Cortex of kidney (tissue), 1 donor: ENCODE data around the gene UBE2L6.

Experiments
- DNase-seq: peaks from one replicate; lab custom pipeline; 2025; lab: John Stamatoyannopoulos, UW

UBE2L6 gene

DNA sequence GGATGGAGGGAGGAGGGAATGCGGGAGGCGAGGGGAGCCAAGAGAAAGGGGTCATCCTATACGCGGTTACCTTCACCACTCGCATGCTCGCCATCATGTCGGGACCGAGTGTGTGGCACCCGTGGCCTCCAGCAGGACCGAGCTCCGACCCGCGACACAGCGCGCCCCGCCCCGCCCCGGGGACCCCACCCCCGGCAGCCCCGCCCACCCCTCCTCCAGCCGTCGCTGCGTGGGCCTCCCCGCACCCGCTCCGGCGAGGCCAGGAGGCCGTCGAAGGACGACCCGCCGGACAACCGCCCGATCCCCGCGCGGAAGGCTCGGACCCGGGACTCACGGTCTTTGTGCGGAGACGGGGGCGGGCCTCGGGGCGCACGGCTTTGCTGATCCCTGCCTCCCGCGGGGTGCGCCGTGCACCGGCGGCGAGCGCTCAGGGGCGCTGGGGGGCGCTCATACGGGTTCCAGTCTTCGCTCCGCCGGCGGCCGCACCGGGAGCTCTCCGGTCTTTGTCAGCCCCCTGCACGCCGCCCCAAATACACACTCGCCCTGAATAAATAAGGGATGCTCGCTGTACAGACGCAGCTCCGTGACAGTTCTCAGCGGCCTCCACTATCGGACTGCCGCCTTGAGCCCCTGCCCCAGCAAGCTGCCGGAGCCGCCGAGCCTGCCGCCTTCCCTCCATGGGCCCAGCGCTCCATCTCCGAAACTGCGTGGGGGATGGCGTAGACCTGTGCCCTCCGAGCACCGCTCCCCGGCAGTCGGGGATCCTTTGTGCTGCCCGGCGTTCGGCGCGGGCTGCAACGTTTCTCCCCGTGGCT is at the start of gene UBE2L6:
Gene UBE2L6, minus strand, starts transcription at position 158 of the 815 bp plus-strand sequence. Its CDS starts 61 bp downstream, at position 97.
- DNase-seq = no peak

DNA sequence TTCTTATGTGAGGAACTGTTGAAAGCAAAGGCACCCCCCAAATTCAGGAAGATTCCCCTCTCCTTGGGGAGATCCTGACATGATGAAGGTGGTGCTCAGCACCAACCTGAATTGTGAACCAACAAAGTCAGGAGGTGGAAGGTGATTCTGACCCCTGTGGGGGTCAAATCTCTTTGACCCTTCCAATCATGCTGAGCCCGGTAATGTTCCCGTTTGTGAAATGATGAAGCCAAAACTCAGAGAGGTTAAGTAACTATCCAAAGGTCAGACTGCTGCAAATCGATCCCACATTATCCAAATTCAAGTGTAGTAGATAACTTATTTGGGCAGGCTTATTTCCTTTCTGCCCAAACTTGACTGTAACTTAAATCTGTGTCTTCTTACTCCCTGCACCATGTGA is 49.1 kb upstream of the UBE2L6 start:
- DNase-seq = no peak

DNA sequence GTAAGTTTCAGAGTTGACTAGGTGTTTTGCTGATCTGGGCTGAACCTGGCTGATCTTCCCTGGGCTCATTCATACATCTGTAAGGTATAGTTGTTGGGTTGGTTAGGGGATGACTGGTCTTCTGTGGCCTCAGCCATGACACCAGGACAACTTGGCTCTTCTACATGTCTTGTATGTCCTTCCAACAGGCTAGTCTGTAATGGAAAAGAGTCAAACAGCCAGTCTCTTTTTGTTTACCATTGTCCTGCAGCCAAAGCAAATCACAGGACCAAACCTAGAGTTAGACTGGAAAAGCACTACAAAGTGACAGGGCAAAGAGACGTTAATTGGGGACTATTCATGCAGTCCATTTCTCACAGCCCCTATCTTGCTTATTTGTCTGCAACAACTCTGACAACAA is 47.8 kb upstream of the UBE2L6 start:
- no peak for DNase-seq

DNA sequence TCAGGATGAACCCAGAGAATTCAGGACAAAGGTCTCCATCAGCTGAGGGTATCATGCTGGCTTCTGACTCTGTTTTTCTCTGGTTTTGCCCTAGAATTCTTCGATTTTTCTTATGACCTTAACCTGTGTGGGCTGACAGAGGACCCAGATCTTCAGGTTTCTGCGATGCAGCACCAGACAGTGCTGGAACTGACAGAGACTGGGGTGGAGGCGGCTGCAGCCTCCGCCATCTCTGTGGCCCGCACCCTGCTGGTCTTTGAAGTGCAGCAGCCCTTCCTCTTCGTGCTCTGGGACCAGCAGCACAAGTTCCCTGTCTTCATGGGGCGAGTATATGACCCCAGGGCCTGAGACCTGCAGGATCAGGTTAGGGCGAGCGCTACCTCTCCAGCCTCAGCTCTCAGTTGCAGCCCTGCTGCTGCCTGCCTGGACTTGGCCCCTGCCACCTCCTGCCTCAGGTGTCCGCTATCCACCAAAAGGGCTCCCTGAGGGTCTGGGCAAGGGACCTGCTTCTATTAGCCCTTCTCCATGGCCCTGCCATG is 46.8 kb upstream of the UBE2L6 start:
- DNase-seq = no peak

DNA sequence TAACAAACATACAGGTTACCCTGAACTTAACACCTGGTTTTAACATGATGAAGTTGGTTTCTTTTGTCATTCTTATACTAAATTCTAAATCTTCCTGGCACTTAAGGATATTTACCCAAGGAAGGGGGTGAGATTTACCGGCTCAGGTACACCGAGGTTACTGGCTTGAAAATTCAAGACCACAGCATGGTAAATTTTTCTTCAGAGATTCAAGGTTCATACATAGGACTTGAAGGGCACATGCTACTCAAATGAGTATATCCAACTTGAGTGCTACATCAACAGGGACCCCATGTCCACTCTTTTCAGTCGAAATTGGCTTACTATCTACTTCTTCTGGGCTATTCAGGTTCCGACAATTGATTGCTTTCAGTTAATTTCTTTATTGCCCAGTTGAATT is 42.7 kb upstream of the UBE2L6 start:
- DNase-seq = no peak

DNA sequence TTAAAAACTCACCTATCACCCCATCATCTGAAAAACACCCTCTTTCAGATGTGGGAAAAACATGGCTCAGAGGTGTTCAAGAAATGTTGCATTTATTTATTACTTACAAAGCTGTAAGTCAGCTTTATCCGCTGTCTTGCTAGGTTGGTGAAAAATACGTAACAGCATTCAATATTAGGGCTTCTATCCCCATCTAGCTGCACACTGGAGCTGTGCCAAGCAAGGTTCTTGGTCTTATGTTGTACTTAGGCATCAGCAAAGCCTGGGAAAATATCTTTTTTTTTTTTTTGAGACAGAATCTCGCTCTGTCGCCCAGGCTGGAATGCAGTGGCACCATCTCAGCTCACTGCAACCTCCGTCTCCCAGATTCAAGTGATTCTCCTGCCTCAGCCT is 37.6 kb upstream of the UBE2L6 start:
- no peak for DNase-seq

DNA sequence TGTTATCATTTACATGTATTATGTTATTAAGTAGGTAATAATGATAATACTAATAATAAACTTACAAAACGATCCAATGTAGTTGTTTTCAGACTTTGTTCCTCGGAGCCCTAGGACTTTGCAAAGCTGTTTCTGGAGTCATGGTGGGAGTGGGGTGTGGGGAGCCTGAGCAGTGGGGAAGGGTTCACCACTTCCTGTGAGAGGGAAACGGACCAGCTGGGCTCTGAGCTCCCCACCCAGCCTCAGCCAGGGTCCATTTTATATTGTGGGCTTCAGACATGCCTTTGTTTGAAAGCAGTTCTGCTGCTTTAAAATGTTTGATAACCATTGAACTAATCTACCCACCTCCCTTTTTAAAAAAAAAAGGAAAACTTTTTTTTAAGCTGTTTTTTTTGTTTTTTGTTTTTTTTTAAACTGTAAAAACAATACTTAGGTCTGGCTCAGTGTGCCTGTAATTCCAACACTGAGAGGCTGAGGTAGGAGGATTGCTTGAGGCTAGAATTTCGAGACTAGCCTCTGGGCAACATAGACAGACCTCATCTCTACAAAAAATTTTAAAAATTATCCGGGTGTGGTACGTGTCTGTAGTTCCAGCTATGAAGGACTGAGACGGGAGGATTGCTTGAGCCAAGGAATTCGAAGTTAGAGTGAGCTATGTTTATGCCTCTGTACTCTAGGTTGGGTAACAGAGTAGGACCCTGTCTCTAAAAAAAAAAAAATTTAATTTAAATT is 37.0 kb upstream of the UBE2L6 start:
- DNase-seq = no peak

DNA sequence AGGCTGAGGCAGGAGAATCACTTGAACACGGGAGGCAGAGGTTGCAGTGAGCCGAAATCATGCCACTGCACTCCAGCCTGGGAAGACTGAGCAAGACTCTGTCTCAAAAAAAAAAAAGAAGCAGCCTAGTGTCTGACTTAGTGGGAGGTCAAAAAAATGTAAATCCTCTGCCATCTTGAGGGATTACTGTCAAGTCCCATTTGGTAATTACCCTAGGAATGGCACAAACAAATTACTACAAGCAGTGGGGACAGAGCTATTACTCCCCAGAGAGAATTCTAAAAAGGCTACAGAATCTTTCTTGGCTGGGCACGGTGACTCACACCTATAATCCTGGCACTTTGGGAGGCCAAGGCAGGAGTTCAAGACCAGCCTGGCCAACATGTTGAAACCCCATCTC is 33.8 kb upstream of the UBE2L6 start:
- DNase-seq = no peak

DNA sequence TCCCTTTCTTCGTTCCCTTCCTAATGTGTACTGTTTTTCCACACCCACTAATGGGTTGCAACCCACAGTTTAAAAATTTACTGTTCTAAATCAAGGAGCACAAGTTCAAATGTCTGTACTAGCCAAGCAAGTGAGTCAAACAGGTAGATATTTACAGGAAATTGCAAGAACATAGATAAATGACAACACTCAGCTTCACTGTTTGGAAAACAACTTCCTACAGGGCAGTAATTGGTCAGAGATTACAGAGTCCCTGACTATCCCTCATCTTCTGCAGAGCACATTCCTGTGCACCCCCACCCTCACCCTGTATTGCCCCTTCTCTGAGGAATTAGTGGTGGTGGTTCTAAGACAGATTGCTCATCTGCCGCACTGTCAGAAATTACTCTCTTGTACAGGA is 31.9 kb upstream of the UBE2L6 start:
- DNase-seq = no peak

DNA sequence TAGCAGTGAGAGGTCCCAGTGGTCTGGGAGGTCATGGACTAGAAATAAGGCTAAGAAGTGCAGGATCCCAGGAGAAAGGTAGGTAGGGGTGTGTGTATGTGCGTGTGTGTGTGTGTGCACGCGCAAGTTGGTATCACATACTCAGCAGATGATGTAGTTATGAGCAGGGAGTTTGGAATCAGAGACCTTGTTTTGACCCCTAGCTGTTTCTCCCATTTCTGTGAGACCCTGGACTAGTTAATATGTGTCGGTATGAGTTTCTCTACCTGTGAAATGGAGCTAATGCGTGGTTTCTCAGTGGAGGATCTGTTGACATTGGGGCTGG is 31.3 kb upstream of the UBE2L6 start:
- DNase-seq = no peak

DNA sequence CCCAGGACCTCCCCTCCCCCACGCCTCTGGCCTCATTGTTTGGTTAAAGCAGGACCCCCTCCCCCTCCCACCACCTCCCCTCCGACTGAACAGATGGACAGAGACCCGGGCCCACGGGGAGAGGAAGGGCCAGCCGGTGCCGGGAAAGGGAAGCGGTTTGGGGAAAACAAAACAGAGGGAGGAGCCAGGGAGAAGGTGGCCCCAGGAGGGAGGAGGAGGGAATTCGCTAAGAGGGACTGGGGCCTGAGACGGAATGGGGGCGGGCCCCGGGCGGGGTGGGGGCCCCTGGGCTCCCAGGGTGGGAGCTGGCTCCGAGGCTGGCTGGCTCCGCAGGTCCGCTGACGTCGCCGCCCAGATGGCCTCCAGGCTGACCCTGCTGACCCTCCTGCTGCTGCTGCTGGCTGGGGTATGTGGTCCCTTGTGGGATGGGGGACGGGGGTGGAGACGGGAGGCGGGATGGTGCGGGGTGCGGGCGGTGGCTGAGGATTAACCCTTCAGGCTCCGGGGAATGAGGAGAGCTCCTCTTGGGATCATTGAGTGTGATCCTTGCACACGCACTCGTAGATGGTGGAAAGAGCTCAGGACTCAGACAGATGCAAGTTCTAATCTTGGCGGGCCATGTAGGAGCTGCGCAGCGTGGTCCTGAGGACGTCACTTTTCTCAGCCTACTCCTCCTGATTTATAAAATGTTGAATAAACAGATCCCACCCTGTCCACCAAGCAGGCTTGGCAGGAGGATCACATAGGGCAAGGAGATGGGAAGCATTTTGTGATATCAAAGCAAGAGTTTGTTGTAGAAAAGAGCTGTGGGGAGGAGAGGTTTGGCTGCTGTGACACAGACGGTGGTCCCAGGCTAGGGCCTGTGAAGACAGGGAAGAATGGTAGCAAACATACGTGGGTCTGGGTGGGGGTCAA is 30.7 kb upstream of the UBE2L6 start:
- no peak for DNase-seq

DNA sequence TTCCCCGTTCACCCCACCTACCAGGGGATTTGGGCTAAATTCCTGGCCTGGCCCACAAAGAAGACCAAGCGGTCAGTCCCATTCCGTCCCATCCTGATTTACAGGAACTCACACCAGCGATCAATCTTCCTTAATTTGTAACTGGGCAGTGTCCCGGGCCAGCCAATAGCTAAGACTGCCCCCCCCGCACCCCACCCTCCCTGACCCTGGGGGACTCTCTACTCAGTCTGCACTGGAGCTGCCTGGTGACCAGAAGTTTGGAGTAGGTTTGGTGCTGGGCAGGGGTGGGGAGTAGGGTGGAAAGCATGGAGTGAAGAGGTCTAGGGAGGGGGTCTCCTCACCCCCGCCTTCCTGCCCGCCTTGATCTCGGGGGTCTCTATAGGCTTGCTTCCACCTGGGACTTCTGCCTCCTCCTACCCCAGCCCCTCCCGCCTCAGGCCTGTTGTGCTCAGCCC is 30.0 kb upstream of the UBE2L6 start, which contains the start of gene SERPING1:
Gene SERPING1, plus strand, starts transcription at position 225 of the 455 bp plus-strand sequence. CDS start 586 bp downstream, outside the sequence.
- no peak for DNase-seq

DNA sequence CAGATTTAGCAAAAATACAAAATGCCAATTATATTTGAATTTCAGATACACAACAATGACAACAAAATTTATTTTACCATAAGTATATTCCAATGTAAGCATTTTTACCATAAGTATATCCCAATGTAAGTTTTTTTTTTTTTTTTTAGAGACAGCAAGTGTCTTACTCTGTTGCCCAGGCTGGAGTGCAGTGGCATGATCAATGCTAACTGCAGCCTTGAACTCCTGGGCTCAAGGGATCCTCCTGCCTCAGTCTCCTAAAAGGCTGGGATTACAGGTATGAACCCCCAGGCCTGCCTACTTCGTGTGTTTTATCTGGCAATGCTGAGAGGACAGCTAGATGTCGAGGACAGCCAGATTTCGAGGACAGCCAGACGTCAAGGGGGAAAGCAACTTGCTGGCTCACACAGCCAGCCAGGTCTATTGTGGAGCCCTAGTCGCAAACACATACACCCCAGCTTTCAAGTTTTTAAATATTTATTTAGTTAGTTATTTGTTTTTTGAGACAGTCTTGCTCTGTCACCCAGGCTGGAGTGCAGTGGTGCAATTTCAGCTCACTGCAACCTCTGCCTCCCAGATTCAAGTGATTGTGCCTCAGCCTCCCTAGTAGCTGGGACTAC is 28.9 kb upstream of the UBE2L6 start:
- no peak for DNase-seq

DNA sequence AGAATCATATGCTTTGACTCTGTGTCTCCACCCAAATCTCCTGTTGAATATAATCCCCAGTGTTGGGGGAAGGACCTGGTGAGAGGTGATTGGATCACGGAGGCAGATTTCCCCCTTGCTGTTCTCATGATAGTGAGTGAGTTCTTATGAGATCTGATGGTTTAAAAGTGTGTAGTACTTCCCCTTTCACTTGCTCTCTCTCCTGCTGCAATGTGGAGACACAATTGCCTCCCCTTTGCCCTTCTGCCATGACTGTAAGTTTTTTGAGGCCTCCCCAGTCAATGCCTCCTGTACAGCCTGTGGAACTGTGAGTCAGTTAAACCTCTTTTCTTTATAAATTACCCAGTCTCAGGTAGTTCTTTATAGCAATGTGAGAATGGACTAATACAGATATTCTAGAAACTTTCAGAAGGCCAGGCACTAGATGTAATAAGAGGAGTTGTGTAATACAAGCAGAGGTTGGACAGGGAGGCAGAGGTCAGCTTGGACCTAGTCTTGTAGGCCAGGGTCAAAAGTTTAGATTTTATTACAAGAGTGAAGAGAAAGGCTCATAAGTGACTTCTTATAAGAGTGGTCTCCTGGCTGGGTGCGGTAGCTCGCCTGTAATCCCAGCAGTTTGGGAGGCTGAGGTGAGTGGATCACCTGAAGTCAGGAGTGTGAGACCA is 20.7 kb upstream of the UBE2L6 start:
- DNase-seq = no peak

DNA sequence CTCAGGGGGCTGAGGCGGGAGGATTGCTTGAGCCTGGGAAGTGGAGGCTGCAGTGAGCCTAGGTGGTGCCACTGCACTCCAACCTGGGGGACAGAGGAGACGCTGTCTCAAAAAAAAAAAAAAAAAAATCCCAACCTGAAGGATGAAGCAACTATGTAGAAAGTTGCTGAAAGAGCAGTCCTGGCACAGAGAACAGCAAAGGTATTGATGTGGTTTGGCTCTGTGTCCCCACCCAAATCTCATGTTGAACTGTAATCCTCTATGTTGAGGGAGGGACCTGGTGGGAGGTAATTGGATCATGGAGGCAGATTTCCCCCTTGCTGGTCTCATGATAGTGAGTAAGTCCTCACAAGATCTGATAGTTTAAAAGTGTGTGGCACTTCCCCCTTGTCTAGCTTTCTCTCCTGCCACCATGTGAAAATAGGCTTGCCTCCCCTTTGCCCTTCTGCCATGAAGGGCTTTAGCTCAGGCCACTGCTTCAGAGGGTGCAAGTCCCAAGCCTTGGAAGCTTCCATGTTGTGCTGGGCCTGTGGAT is 19.3 kb upstream of the UBE2L6 start:
- no peak for DNase-seq

DNA sequence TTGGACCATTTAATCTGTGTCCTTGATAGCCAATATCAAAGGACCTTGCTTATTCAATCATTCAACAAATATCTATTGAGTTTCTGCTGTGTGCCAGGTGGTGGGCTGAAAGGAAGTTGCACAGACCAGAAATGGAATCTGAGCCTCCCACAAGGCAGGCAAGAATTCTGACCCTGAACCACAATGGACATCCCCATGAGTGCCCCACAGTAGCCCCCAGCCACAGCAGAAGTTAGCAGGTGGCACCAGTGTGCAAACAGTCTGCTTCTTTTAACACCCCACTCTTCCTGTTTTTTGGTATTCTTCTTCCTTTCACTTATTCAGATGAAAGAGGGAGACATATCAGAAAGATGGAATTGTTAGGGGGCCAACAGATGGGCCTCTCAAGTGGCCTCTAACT is 17.8 kb upstream of the UBE2L6 start:
- DNase-seq = no peak

DNA sequence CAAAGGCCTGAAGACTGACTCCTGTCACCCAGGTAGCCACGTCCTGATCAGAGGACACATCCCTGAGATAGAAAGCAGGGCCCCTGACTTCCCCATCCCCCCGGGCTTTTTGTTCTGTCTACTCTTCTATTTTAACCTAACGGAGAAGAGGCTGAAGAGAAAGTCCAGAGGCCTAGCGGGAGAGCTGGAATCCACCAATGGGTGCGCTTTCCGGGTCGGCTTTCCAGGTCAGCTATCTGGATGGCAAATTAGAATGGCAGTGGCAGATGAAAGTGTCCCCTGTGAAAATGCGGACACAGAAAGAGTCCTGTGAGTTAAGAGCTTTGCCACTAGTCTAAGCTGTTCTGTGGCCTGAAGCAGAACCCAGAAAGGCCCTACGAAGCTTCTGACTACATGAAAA is 16.9 kb upstream of the UBE2L6 start:
- DNase-seq = no peak

DNA sequence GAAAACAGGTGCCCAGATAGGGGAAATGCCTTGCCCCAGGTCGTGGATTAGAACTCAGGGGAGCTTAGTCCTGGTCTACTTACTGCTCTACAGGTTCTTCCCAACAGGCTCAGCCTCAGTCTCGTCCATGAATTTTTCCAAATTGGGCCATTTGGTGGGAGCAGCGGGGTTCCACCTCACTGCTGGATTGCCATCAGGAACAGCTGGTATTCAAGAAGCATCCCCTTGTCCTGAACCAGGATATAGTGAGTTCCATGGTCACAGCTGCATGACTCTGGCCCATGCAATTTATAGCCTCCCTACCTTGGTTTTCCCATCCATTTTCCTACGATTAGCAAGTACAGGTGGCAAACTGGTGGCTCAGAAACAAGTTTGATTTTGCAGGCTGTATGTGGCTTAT is 6.6 kb upstream of the UBE2L6 start:
- no peak for DNase-seq

DNA sequence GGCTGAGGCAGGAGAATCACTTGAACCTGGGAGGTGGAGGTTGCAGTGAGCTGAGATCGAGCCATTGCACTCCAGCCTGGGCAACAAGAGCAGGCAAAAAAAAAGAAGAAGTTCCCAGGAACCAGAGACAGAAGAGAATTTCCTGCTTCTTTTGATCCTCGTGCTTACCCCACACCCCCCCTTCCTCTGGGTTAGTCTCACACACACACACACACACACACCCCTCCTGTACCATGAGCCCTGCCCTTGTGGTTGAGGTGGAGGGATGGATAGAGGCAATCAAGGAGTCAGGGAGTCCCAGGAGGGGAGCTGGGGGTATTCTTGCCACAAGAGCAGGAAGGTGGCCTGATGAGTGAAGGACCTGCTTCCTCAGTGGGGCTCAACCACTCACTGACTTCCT is 4.1 kb upstream of the UBE2L6 start:
- no peak for DNase-seq

DNA sequence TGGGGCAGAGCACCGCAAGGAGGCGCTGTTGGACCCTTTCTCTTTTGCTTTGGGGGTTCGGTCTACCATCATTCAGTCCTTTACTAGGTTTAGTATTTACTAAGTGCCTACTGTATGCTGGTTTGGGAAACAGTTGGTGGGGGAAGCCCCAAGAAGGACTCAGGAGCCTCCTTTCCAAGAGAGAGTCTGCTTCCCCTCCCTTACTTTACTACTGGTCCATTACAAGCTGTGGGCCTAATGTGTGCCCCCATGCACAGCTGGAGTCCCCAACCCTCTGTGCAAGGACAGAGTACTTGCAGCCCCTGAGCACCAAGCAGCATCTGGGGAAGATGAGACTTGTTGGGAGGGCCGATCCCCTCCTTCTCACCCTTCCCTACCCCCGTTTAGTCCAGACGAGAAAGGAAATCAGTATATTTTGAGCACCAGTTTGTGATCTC is 876 bp upstream of the UBE2L6 start:
- DNase-seq = no peak
